ENCODE data around the gene DMKN.

Gene DMKN

GRCh38 chr19:35451338-35452096 lies 61.9 kb downstream of the DMKN start:
- no peaks in the 10 kb centered on the region for H3K36me3 ChIP-seq (ENCODE audit: control insufficient read depth, low read length)
- TF ChIP-seq EZH2phosphoT487 (IDR thresholded peaks at IDR 0.05; ENCODE audit: borderline replicate concordance, low read length) (no peak), CTCF (IDR thresholded peaks at IDR 0.05; ENCODE audit: low read depth, low read length, poor library complexity, severe bottlenecking) (no peak)
- no peaks in the 10 kb centered on the region for H3K9me3 ChIP-seq (ENCODE audit: control insufficient read depth, insufficient read depth, low read length)
- no peaks in the 10 kb centered on the region for H3K9me2 ChIP-seq (replicated peaks; ENCODE audit: control insufficient read depth, low read length)
- 0 out of 2 replicates have a peak, but pooled peaks cover 2% of the 10 kb centered on the region for H4K20me1 ChIP-seq (ENCODE audit: control insufficient read depth, insufficient read depth, low read depth, low read length)
- no peaks in the 10 kb centered on the region for H3F3A ChIP-seq (ENCODE audit: control insufficient read depth, insufficient read depth)
- H3K79me2 ChIP-seq (ENCODE audit: control insufficient read depth, low read length): no peaks in the 10 kb centered on the region
- H3K27me3 ChIP-seq (ENCODE audit: control insufficient read depth, low read length): peaks cover 70% of the 10 kb centered on the region
- H3K27ac ChIP-seq (ENCODE audit: low read depth, low read length): no peak overlapping the region
- no peak overlapping the region for H3K4me2 ChIP-seq (ENCODE audit: low read length)
- peaks cover 9% of the 10 kb centered on the region; the same call in 1 of the 2 replicates for H3K4me1 ChIP-seq (ENCODE audit: control insufficient read depth, low read length)
- H3K4me3 ChIP-seq (ENCODE audit: low read length): no peak overlapping the region

GRCh38 chr19:35449359-35450043 lies 63.9 kb downstream of the DMKN start:
- no peaks in the 10 kb centered on the region for H3K9me2 ChIP-seq (replicated peaks; ENCODE audit: control insufficient read depth, low read length)
- H3F3A ChIP-seq (ENCODE audit: control insufficient read depth, insufficient read depth): no peaks in the 10 kb centered on the region
- no peaks in the 10 kb centered on the region for H3K9me3 ChIP-seq (ENCODE audit: control insufficient read depth, insufficient read depth, low read length)
- TF ChIP-seq CTCF (IDR thresholded peaks at IDR 0.05; ENCODE audit: low read depth, low read length, poor library complexity, severe bottlenecking): no peak
- TF ChIP-seq EZH2phosphoT487 (IDR thresholded peaks at IDR 0.05; ENCODE audit: borderline replicate concordance, low read length): no peak
- H3K79me2 ChIP-seq (ENCODE audit: control insufficient read depth, low read length): no peaks in the 10 kb centered on the region
- peaks cover 73% of the 10 kb centered on the region for H3K27me3 ChIP-seq (ENCODE audit: control insufficient read depth, low read length)
- H3K4me2 ChIP-seq (ENCODE audit: low read length): no peak overlapping the region
- no peaks in the 10 kb centered on the region for H3K36me3 ChIP-seq (ENCODE audit: control insufficient read depth, low read length)
- H4K20me1 ChIP-seq (ENCODE audit: control insufficient read depth, insufficient read depth, low read depth, low read length): 0 out of 2 replicates have a peak, but pooled peaks cover 2% of the 10 kb centered on the region
- no peak overlapping the region for H3K4me3 ChIP-seq (ENCODE audit: low read length)
- H3K4me1 ChIP-seq (ENCODE audit: control insufficient read depth, low read length): peaks cover 9% of the 10 kb centered on the region; the same call in 1 of the 2 replicates
- H3K27ac ChIP-seq (ENCODE audit: low read depth, low read length): no peak overlapping the region

DNA sequence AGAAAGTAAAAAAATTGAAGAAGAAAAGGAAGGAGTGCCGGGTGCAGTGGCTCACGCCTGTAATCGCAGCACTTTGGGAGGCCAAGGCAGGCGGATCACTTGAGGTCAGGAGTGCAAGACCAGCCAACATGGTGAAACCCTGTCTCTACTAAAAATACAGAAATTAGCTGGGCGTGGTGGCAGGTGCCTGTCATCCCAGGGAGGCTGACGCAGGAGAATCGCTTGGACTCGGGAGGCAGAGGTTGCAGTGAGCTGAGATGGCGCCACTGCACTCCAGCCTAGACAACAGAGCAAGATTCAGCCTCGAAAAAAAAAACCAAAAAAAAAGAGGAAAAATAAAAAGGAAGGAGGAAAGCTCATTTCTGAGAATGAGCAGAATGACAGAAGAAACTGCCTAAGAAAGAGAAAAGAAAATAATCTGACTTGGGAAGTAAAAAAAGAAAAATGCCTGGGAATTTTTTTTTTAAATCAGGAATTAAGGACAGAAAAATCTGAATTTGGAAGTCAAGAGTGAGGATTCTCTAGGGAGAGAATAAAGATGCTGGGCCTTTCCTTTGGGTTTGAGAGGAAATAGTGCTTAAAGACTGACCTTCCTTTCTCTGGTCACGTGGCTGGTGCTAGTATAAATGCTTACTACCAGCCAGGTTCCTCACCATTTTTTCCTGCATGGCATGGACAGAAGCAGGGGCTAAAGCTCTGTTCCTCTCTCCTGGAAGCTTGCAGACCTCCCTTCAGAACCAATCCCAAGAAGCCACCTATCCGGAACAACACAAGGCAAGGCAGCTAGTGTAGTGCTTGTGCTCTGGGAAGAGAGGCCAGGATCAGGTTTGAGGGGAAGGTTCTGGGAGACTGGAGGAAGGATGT lies 65.6 kb downstream of the DMKN start, which contains the start of gene FFAR2:
Gene FFAR2 (plus strand): TSS at position 652 of the 864 bp plus-strand sequence. CDS start 1,458 bp downstream, outside the sequence.
- Histone ChIP-seq H3K4me3 (ENCODE audit: low read length) (no peak within 1 kb of the TSS), H3K9me2 (replicated peaks; ENCODE audit: control insufficient read depth, low read length) (no peaks in the 10 kb centered on the region), H3K4me1 (ENCODE audit: control insufficient read depth, low read length) (peaks cover 9% of the 10 kb centered on the region), H3K27ac (ENCODE audit: low read depth, low read length) (no peak within 1 kb of the TSS), H3K27me3 (ENCODE audit: control insufficient read depth, low read length) (peaks cover 68% of the 10 kb centered on the region), H3K4me2 (ENCODE audit: low read length) (no peak within 1 kb of the TSS), H4K20me1 (ENCODE audit: control insufficient read depth, insufficient read depth, low read depth, low read length) (0 out of 2 replicates have a peak, but pooled peaks cover 2% of the 10 kb centered on the region), H3K36me3 (ENCODE audit: control insufficient read depth, low read length) (no peaks in the 10 kb centered on the region), H3K79me2 (ENCODE audit: control insufficient read depth, low read length) (no peaks in the 10 kb centered on the region), H3K9me3 (ENCODE audit: control insufficient read depth, insufficient read depth, low read length) (no peaks in the 10 kb centered on the region), H3F3A (ENCODE audit: control insufficient read depth, insufficient read depth) (no peaks in the 10 kb centered on the region)
- TF ChIP-seq CTCF (IDR thresholded peaks at IDR 0.05; ENCODE audit: low read depth, low read length, poor library complexity, severe bottlenecking): no peak
- TF ChIP-seq EZH2phosphoT487 (IDR thresholded peaks at IDR 0.05; ENCODE audit: borderline replicate concordance, low read length): no peak

Measured in DOHH2 (cell line).